Hematopoietic multipotent progenitor cell treated with erythropoietin and hydrocortisone succinate and interleukin-3 and kit ligand, for 4 days (in vitro differentiated cells): ENCODE measurements around the gene PROSER1.
A peak's percentile ranks its signal among the peaks of the same experiment; 100 is the strongest.
"Not testable (repeated sequence)": the region's sequence is repeated elsewhere in the genome, so short reads cannot be mapped to it uniquely, and the experiment has no call there.

Source experiments
- DNase-seq: peaks from one replicate; pipeline ENCODE4 v3.0.0-alpha.2; 2015

The PROSER1 gene

GRCh38 chr13:39023761-39024160 is 14.1 kb downstream of the PROSER1 start:
- no peak for DNase-seq

- DNase-seq, result no peak
Observed at GRCh38 chr13:39023316-39023715, 14.6 kb downstream of the PROSER1 start.

- no peak for DNase-seq
Observed at GRCh38 chr13:39020853-39021462, 16.9 kb downstream of the PROSER1 start.

GRCh38 chr13:39016787-39017186 is 21.1 kb downstream of the PROSER1 start:
- DNase-seq, result peak; percentile 62

- DNase-seq, result no peak
Observed at GRCh38 chr13:39016087-39016486, 21.8 kb downstream of the PROSER1 start.

GRCh38 chr13:39013462-39013861 is 24.4 kb downstream of the PROSER1 start:
- DNase-seq, result no peak

- DNase-seq, result no peak
Observed at GRCh38 chr13:39012608-39013007, 25.3 kb downstream of the PROSER1 start.

- not testable (repeated sequence) for DNase-seq
Observed at GRCh38 chr13:39006371-39007111, 31.3 kb downstream of the PROSER1 start.

- peak; percentile 87 for DNase-seq
Observed at GRCh38 chr13:38998739-38999138, 39.1 kb downstream of the PROSER1 start.

- no peak for DNase-seq
Observed at GRCh38 chr13:38993381-38993780, 44.5 kb downstream of the PROSER1 start.

- no peak for DNase-seq
Observed at GRCh38 chr13:38990693-38991092, 47.2 kb downstream of the PROSER1 start, which contains the start of gene STOML3. STOML3 (minus strand) TSS chr13:38990831; CDS start chr13:38990721, 110 bp downstream.

- DNase-seq, result no peak
Observed at GRCh38 chr13:38981096-38981495, 56.8 kb downstream of the PROSER1 start.

GRCh38 chr13:38980750-38981078 is 57.2 kb downstream of the PROSER1 start:
- DNase-seq, result no peak

- DNase-seq, result no peak
Observed at GRCh38 chr13:38979891-38980749, 57.8 kb downstream of the PROSER1 start.

GRCh38 chr13:38970380-38971051 is 67.4 kb downstream of the PROSER1 start:
- DNase-seq, result peak; percentile 7

- DNase-seq, result no peak
Observed at GRCh38 chr13:38969187-38969586, 68.7 kb downstream of the PROSER1 start.

- no peak for DNase-seq
Observed at GRCh38 chr13:38967446-38967845, 70.4 kb downstream of the PROSER1 start.

GRCh38 chr13:38965281-38965680 is 72.6 kb downstream of the PROSER1 start:
- no peak for DNase-seq

- DNase-seq, result no peak
Observed at GRCh38 chr13:38960175-38960574, 77.7 kb downstream of the PROSER1 start.
